Right renal cortex interstitium (tissue), 3 donors: ENCODE measurements around the gene C19orf81. TPM values are rescaled to one million over a fixed set of nuclear protein-coding genes. Genes with fewer than 3 reads are reported as not detected.
"Not testable (repeated sequence)": the region's sequence is repeated elsewhere in the genome, so short reads cannot be mapped to it uniquely, and the experiment has no call there.

Experiments used
- DNase-seq, 3 donors: peaks; one replicate each; pipeline ENCODE4 v3.0.0-alpha.2; 2013; ENCODE audit warnings: low read depth in 3 of 3, low spot score in 2 of 3
- polyA plus RNA-seq, 3 donors: library from polyadenylated mRNA; unstranded; fragments of 120-200 nt; gene quantifications; one replicate each; pipeline ENCODE4 v1.2.1, GENCODE V29; 2013; ENCODE audit not compliant: insufficient read length in 3 of 3

Gene C19orf81
- 1 to 10 TPM; 1.7 to 3.8 (median 2.5) TPM for polyA plus RNA-seq

DNA sequence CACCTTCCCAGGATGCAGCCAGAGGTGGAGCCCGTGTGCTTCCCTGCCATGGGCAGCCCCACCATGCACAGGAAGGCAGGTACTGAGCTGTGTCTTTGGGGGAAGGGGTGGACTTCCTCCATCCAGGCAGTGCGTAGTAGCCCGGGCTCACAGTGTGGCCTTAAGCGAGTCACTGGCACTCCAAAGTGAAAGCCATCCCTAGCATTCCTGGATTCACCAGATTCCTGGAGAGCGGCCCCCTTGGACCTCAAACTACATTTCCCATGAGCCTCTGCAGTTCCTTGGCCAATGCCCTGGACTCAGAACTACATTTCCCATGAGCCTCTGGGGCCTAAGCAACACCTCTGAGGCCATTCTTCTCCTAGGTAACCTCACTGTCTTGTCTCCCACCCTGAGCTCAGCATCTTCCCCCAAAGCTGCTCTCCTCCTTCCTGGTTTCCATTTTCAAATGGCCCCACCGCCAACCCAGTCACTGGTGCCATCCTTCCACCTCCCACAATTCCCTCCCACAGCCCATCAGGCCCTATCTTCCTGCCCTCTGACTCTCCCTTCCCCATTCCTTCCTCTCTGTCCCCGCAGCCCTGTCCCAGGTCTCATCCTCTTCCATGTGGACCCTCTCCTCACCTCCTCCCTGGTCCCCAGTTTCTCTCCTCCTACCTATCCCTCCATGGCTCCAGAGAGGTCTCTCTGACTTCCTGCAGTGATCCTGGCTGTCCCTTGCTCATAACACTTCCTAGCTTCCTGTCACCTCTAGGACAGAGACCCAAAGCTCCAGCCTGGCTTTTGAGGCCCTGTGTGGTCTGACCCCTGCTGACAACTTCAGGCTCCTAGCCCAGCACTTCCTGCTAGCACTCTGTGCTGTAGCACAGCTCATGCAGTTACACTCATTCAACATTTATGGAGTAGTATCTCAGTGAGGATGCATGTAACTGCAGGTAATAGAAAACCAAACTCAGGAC lies at the start of gene C19orf81:
Gene C19orf81, plus strand, starts transcription at position 13 of the 959 bp plus-strand sequence. Its CDS starts 0 bp downstream, at position 13.
- DNase-seq, result no peak

DNA sequence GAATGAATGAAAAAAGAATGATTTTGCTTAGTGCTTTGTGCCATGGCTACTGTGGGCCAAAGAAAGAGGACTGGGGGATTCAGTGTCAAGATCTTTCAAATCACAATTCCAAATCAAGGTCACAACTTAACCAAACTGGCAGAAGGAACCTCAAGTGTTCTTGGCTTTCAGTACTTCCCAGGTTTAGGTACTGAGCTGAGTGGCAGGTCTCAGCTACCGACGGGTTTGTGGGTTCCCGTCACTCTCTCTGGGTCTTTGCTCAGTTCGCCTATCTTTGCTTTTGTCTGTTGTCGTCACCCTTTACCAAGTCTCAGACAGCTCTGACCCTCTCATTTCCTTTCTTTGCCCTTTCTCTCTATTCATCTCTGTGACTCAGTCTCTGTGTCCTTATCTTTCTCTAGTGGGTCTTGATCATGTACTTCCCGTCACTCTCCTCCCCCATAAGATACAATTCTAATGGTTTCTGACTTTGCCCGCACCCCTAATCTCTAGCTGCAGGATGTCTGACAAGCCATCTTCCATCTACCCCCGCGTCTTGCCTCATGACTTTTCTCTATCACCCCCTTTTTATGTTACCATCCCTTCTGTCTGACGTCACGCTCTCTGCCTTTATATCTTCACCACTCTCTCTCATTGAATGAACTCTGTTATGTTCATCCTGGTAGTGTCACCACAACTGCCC lies 47.7 kb upstream of the C19orf81 start:
- DNase-seq, result no peak

DNA sequence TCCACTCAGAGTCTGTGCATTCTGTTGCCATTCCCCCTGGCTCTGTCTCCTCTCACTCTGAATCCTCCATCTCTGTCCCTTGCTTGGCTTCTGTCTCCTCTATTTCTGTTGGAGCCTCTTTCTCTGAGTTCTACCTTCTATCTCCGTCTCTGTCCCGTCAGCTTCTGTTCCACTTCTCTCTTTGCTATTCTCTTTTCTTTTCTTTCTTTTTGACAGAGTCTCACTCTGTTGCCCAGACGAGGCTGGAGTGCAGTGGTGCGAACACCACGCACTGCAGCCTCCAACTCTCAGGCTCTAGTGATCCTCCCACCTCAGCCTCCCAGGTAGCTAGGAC lies 47.2 kb upstream of the C19orf81 start:
- no peak for DNase-seq

DNA sequence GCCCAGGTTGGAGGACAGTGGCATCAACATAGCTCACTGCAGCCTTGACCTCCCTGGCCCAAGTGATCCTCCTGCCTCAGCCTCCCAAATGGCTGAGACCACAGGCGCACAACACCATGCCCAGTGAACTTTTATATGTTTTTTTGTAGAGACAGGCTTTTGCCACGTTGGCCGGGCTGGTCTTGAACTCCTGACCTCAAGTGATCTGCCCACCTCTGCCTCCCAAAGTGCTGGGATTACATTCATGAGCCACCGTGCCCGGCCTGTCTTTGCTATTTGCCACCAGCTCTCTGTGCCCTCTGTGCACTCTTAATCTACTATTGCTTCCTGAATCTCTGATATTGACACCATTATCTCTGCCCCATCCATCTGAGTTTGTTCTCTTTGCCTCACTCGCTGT lies 46.7 kb upstream of the C19orf81 start:
- DNase-seq, result no peak

DNA sequence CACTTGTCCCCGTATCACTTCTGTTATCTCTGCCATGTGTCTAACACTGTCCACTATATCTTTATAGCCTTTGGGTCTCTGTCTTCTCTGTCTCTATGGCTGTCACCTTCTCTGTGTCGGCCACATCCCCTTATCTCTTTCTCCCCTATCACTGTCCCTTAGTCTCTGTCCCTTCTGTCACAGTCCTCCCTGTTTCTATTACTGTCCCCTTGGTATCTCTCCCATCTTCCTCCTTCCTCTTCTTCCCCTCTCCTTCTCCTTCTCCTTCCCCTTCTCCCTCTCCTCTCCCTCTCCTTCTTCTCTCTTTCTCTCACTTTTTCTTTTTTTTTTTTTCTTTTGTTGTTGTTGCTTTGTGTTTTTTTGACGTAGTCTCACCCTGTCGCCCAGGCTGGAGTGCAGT lies 46.3 kb upstream of the C19orf81 start:
- no peak for DNase-seq

DNA sequence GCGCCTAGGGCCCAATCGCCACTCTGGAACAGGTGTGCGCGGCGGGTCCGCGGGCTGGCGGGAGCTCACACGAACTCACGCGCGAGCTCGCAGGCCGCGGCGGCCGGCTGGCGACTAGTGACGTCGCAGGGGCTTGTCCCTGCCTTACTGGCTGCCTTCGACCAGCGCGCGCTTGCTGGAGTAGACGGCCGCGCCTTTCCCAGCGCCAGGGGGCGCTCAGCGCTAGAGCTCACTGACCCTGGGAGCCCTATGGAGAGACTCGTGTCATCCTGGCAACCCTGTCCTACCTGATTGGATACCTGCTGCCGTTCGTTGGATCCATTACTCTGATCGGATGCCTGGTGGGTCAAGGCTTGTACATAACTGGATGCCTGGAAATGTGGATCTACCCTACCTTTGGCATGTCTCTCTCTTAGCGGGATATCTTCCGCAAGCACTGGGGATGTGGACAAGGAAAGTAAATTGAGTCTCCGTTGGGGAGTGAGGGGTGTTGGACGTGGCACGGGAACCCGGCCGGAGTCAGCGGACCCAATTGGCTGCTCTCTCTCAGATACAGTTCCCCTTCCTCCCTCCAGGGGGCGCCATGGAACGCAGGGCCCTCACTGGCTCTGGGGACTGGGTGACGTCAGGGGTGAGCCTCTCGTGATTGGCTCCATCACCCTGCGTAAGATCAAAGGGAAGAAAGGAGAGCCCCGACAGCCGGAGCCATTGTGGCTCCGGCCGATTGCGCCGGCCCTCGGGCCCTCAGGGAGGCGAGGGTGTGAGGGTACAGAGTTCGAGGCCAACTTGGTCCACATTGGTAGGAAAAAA lies 44.8 kb upstream of the C19orf81 start:
- DNase-seq, result not testable (repeated sequence)

DNA sequence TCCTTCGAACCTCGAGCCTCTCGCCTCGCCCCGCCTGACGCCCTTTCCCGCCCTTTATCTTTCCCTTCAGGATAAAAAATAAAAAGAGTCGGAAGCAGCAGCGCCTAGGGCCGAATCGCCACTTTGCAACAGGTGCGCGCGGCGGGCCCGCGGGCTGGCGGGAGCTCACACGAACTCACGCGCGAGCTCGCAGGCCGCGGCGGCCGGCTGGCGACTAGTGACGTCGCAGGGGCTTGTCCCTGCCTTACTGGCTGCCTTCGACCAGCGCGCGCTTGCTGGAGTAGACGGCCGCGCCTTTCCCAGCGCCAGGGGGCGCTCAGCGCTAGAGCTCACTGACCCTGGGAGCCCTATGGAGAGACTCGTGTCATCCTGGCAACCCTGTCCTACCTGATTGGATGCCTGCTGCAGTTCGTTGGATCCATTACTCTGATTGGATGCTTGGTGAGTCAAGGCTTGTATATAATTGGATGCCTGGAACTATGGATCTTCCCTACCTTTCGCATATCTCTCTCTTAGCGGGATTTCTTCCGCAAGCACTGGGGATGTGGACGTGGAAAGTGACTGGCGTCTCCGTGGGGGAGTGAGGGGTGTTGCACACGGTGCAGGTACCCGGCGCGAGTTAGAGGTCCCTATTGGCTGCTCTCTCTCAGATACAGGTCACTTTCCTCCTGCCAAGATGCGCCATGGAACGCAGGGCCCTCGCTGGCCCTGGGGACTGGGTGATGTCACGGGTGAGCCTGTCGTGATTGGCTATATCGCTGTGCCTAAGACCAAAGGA lies 43.0 kb upstream of the C19orf81 start:
- peak in 1 of 3 donors; percentile 10 for DNase-seq

DNA sequence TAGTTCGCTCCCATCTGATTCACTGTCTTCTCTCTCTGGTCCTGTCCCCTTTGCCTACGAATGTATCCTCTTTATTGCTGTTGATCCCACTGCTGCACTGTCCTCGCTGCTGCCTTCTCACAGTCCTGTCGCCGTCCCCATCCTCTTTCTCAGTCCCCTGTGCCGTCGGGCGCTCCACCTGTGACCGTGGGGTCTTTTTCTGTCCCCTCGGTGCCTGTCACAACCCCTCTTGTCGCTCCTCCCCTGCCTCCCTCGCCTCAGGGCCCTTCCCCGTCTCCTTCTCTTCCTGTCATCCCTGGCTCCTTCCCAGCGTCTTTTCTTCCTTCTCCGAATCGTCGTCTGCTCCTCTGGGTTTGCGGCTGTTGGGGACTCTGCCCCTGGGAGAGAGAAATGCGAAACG lies 41.9 kb upstream of the C19orf81 start:
- no peak for DNase-seq

DNA sequence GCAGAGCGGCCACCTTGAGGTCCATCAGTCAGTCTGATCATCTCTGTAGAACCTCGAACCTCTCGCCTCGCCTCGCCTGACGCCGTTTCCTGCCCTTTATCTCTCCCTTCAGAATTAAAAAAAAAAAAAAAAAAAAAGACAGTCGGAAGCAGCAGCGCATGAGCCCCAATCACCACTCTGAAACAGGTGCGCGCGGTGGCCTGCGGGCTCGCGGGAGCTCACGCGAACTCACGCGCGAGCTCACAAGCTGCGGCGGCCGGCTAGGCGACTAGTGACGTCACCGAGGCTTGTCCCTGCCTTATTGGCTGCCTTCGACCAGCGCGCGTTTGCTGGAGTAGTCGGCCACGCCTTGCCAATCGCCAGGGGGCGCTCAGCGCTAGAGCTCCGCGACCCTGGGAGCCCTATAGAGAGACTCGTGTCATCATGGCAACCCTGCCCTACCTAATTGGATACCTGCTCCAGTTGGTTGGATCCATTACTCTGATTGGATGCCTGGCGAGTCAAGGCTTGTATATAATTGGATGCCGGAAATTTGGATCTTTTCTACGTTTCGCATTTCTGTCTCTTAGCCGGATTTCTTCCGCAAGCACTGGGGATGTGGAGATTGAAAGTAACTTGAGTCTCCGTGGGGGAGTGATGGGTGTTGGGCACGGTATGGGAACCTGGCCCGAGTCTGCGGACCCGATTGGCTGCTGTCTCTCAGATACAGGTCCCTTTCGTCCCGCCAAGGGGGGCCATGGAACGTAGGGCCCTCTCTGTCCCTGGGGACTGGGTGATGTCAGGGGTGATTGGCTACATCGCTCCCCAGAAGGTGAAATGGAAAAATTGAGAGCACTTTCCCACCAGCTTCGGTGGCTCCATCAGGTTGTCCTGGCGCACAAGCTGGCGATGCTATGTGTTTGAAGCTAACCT lies 41.1 kb upstream of the C19orf81 start:
- DNase-seq, result peak; percentile 75 to 82 (median 76)

DNA sequence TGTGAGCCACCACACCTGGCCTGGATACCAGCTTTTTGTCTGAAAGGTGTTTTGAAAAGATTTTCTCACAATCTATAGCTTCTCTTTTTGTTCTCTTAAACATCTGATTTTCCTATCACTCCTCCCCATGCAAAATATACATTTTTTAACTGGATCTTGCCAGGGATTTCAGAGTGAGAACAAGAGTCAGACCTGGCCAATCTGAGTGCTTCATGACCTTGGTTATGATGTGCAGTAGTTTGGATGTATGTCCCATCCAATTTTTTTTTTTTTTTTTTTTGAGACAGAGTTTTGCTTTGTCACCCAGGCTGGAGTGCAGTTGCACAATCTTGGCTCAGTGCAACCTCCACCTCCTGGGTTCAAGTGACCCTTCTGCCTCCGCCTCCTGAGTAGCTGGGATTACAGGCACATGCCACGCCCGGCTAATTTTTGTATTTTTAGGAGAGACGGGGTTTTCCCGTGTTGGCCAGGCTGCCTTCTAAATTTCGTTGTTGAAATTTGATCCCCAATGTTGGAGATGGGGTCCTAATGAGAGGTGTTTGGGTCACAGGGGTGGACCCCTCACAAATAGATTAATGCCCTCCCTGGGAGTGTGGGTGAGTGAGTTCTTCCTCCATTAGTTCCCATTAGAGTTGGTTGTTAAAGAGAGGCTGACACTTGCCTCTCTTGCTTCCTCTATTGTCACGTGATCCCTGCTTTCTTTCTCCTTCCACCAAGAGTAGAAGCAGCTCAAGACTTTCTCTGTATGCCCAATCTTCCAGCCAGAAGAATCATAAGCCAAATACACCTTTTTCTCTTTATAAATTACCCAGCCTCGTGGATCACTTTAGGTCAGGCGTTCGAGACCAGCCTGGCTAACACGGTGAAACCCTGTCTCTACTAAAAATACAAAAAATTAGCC lies 36.5 kb upstream of the C19orf81 start:
- DNase-seq, result not testable (repeated sequence)

DNA sequence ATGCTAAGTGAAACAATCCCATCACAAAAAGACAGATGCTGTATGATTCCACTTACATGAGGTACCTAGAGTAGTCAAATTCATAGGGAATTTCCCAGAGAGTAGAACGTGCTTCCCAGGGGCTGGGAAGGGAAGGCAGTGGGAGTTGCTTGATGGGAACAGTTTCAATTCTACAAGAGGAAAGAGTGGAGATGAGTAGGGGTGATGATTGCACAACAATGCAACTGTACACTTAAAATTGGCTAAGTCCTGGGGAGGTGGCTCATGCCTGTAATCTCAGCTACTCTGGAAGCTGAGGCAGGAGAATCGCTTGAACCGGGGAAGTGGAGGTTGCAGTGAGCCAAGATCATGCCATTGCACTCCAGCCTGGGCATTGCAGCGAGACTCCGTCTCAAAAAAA lies 30.9 kb upstream of the C19orf81 start:
- DNase-seq, result not testable (repeated sequence)

DNA sequence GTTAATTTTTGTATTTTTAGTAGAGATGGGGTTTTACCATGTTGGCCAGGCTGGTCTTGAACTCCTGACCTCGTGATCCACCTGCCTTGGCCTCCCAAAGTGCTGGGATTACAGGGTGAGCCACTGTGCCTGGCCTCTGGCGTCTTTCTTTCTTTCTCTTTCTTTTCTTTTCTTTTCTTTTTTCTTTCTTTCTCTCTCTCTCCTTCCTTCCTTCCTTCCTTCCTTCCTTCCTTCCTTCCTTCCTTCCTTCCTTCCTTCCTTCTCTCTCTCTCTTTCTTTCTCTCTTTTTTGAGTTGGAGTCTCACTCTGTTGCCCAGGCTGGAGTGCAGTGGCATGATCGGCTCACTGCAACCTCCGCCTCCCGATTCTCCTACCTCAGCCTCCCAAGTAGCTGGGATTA lies 30.1 kb upstream of the C19orf81 start:
- not testable (repeated sequence) for DNase-seq

DNA sequence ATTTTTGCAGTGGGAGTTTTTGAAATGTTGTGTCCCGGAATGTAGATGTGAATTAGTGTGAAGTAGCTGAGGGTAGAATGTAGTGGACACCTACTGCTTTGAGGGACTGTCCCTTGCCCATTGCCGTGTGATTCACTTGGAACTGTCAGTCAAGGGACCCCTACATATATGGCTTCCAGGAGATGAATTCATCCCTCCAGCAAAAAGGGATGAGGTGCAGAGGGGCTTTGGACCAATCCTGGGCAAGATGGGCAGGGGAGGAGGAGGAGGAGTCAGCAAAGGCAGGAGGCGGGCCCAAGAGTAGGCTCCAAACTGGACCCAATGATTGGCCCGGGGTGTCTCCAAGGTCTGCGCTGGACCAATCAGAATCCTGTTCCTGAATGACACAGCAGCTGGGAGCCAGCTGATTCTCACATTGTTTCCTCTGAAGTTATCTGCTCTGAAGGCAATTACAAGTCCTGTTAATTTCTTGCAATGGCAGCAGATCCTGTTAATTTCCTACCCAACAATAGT lies 28.8 kb upstream of the C19orf81 start:
- DNase-seq, result not testable (repeated sequence)

DNA sequence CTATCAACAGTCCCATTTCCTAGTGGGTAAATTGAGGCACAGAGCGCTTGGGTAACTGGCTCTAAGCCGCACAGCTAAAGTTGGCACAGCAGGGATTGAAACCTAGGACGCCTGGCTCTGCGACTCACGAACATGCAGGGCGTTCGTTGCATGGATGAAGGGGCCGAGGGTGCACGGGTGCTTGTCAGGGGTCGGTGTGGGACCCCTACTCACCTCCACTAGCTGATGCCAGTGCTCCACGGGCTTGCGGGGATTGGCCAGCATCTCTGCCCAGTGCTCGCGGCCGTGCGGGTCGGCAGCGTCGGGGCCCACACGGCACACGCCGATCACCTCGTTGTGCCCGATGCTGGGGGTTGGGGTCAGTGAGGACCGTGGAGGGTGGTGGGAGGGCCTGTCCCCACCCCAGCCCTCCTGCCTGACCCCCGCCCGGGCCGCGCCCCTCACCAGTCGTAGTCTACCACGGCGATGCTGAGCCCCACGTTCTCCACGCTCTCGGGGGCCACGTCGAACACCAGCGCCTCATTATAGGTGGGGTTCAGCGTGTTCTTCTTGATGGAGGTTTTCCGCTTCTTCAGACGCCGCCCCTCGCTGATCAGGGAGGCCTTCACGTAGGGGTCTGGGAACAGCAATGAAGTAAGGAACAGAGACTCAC lies 24.2 kb upstream of the C19orf81 start:
- DNase-seq, result no peak

DNA sequence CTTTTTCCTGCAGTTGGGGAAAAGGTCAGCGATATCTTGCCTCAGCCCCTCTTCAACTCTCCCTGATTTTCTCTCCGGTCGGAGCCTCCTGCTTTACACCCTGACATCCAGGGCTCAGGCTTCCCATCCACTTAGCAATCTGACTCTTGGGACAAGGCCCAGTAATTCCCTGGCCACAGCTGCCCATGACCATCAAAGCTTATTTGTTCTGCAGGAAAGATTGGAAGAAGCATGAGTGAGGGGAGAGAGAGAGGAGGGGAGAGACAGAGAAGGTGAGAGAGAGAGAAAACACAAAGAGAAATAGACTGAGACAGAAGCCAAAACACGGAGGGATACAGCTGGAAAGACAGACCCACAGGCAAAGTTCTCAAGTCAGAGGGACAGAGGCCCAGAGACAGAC lies 23.2 kb upstream of the C19orf81 start:
- no peak for DNase-seq

DNA sequence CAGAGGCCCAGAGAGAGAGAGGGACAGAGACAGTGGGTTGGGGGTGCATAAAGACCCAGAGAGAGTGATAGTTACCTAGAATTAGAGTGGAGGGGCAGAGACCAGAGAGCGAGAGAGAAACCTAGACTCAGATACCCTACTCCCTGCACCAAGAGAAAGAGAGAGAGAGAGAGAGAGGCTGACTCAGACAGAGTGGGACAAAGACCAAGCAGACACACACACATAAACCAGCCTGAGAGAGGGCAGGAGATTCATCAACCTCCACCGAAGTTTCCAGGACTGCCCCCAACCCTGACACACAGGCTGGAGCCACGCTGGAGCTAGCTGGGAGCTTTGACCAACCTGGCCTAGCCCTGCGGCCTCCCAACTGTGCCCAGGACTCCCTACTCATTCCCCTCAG lies 22.4 kb upstream of the C19orf81 start:
- no peak for DNase-seq

DNA sequence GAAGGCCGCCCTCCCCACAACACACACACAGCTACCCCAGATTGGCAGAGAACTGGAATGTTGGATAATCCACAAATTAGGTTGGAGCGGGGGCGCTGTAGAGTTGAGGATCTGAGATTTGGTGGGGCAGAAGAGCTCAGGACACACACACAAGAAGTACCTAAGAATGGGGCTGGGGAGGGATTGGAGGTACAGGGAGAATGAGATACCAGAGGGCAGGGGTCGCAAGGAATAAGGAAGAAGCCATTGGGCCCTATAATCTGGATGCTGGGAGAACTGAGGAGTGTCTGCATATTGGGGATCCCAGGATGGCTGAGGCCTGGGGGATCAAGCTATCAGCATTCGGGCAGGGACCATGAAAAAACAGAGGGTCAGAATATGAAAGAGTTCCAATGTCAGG lies 21.1 kb upstream of the C19orf81 start:
- no peak for DNase-seq
